Activated CD8-positive, alpha-beta memory T cell treated with anti-CD3 and anti-CD28 coated beads for 36 hours (primary cell): ENCODE data around the gene FOXP4. TPM values are rescaled to one million over a fixed set of nuclear protein-coding genes. Genes with fewer than 3 reads are reported as not detected.

Source experiments
- CTCF ChIA-PET: fragments of 350-600 bp; sonication (Branson Sonifier 250); formaldehyde crosslinking; loops from one replicate; lab custom pipeline; 2021; ENCODE audit warnings: antibody characterized with exemption; lab: Charles Lee
- POLR2A ChIA-PET: fragments of 350-600 bp; sonication (Branson Sonifier 250); formaldehyde crosslinking; loops from one replicate; lab custom pipeline; 2021; ENCODE audit warnings: antibody characterized with exemption; lab: Charles Lee
- total RNA-seq, 2 experiments: library from RNA; stranded (reverse); gene quantifications; one replicate each; pipeline ENCODE4 v1.2.3, GENCODE V29; 2021

The FOXP4 gene
- total RNA-seq, 2 experiments from 2014 or later, result 21.0 to 23.6 TPM

DNA sequence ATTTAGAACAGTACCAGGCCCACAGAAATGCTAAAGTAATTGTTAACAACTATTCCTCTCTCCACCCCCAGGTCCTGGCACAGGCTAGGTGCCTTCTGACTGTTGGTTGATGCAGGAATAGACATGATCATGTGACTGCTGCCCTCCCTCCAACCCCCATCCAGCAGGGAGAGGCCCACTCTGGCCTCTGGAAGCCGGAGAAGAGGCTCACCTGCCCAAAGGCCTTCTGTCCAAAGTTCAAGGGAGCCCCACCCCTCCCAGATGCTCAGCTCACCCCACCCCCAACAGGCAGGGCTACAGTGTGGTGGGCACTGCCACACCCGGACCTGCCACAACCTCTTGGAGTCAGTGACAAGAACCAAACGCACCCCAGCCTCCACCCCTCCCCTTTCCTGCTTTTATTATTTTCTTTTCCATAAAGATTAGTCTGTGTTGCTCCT lies 26.9 kb upstream of the FOXP4 start:
- ChIA-PET CTCF (no interaction called here), POLR2A (no interaction called here)

DNA sequence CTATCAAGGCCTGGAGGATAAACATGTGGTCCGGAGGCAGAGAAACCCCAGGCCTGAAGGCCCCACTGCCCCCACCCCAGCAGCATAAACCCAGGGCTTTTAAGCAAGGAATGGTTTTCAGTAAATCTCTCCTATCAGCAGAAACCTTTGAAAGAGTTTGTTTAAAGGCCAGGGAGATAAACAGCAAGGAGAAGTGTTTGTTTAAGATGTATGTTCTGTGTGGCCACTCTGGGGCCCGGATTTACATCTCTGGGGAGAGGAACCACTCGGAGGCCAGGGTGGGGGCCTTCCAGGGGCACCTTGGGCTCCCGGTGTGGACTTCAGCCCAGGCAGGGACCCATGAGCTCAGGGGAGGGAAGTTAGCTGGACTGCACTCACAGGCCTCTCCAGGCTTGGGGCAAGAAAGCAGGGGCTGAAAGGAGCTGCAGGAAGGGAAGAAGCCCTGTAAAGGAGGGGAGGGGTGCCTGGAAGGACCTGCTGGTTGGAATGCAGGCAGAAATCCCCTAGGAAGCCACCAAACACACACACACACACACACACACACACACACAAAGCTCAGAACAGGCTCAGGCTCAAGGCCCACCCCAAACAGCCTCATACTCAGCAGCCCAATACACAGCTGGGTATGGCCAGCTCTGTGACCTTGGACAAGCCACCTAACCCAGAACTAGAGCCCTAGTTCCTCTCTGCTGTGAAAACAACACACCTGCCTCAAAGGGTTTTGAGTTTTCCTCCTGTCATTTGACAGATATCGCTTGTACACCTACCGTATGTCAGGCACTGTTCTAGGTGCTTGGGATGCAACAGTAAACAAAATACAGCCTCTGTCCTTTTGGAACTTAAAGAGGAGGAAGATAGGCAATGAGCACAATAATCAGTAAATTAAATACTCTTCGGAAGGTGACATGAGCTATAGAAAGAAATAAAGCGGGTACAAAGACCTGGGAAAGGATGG lies 26.2 kb upstream of the FOXP4 start:
- POLR2A ChIA-PET, result no interaction called here

GRCh38 chr6:41522780-41523548 lies 23.2 kb upstream of the FOXP4 start:
- CTCF ChIA-PET, result interaction anchor here (0.6 kb wide), 1 partner anchor 147 kb away, joined by 3 read pairs; no protein-coding TSS in a partner anchor

More for the DNA sequence above, 26.2 kb upstream of the FOXP4 start:
- CTCF ChIA-PET, result interaction anchor here (1.4 kb wide), 1 partner anchor 77 kb away, joined by 3 read pairs; no protein-coding TSS in a partner anchor

GRCh38 chr6:41523915-41524633 lies 22.1 kb upstream of the FOXP4 start:
- POLR2A ChIA-PET, result no interaction called here
- CTCF ChIA-PET, result no interaction called here

More at GRCh38 chr6:41522780-41523548, 23.2 kb upstream of the FOXP4 start:
- POLR2A ChIA-PET, result no interaction called here

DNA sequence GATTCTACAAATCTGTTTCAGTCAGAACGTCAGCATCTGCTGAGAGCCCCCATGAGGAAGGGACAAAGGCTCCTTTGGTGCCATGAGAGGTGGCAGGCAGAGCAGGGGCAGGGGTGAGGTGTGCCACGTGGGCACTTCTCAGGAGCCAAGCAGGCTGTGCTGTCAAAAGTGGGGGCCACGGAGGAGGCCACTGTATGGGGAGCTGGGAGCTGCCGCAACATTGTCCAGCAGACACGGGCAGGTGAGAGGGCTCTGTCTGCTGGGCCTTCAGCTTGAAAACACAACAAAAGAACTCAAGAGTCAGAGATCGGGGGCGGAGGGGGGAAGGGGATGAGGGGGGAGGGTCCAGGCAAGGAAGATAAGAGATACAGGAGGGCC lies 21.6 kb upstream of the FOXP4 start:
- ChIA-PET POLR2A (no interaction called here), CTCF (no interaction called here)

DNA sequence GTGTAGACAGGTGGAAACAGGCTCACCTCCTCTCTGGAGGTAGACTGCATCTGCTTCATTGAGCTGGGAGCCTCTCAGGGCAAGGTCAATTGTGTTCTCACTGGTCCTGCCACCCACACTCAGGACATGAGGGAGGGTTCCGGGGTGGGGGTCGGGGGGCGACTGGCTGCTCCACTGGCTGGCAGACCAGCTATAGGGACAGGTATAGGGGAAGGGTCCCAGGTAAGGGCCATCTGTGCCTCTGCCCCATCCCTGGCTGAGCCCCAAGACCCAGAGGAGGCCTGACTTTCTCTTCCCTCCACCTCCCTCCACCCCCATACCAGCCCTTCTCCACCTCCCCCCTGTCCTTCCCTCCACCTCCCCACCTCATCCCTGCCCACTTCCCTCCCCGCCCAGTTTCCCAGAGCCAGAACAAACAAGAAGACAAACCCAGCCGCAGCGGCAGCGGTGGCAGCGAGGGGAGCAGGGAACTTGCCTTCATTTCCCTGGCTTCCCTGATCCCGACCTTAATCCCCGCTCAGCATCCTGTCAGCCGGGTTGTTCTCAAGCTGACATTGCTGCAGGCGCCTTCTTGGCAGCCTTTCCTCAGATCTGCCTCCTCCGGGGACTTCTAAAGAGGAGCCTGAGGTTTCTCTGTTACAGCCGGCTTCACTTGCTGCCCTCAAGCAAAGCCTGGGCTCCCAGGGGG lies 18.3 kb upstream of the FOXP4 start:
- ChIA-PET CTCF (no interaction called here), POLR2A (no interaction called here)

DNA sequence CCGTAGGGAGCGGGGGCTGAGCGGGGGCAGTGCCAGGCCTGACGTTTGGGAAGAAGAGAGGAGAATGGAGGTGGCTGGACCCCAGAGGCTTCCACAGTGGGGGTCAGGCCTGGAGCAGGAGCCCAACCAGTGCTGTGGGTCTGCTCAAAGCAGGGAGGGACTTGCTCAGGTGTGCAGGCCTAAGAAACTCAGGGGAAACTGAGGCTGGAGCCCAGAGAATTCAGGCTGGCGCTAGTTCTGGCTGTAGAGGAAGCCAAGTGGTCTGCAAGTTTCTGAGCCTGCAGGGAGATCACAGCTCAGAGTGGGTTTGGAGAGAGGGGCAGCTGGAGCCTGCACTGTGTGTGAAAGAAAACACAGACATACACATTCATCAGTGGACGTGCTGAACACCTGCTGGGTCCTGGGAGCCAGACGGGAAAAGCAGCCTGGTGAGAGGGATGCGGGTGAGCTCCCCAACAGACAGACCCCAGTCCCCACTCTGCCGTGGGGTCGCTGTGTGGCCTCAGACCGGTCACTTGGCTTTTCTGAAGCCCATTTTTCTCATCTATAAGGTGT lies 17.7 kb upstream of the FOXP4 start:
- CTCF ChIA-PET, result no interaction called here
- POLR2A ChIA-PET, result no interaction called here

- CTCF ChIA-PET, result interaction anchor here (0.5 kb wide), 1 partner anchor 383 kb away, joined by 4 read pairs; no protein-coding TSS in a partner anchor
- POLR2A ChIA-PET, result no interaction called here
Measured at GRCh38 chr6:41529049-41529448, 17.1 kb upstream of the FOXP4 start.

GRCh38 chr6:41529970-41530369 lies 16.2 kb upstream of the FOXP4 start:
- POLR2A ChIA-PET, result no interaction called here

GRCh38 chr6:41530476-41530875 lies 15.7 kb upstream of the FOXP4 start:
- POLR2A ChIA-PET, result no interaction called here
- CTCF ChIA-PET, result interaction anchor here (0.6 kb wide), 1 partner anchor 665 kb away, joined by 3 read pairs; no protein-coding TSS in a partner anchor

More at GRCh38 chr6:41529970-41530369, 16.2 kb upstream of the FOXP4 start:
- CTCF ChIA-PET, result no interaction called here

DNA sequence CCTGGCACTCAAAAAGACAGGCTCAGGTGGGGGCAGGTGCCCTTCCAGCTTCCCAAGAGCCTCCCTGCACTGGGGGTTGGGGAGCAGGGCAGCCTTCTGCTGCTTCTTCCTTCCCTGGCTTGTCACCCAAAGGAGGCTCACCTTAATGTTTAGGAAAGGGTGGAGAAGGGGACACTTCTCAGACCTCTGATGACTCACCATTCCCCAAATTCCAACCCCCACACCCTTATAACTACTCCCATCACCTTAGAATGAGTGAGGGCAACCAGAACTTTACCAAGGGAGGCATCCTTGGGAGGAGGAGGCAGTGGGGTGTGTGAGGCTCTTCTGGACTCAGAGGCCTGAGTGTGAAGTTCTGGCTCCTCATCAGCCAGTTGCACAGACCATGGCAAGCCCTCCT lies 15.2 kb upstream of the FOXP4 start:
- ChIA-PET POLR2A (interaction anchor here (1.6 kb wide), 1 partner anchor 13 kb away, joined by 7 read pairs; no protein-coding TSS in a partner anchor), CTCF (interaction anchor here (0.6 kb wide), 1 partner anchor 665 kb away, joined by 3 read pairs; no protein-coding TSS in a partner anchor)

- CTCF ChIA-PET, result interaction anchor here (0.6 to 1.1 kb wide), 6 partner anchors 52 to 202 kb away, joined by 3 to 5 read pairs (median 4); no protein-coding TSS in a partner anchor
- POLR2A ChIA-PET, result interaction anchor here (0.6 to 1.6 kb wide), 5 partner anchors 12 to 255 kb away, joined by 3 to 15 read pairs (median 3); partner anchors contain the start of gene TOMM6
Measured at GRCh38 chr6:41531591-41532582, 14.3 kb upstream of the FOXP4 start.

DNA sequence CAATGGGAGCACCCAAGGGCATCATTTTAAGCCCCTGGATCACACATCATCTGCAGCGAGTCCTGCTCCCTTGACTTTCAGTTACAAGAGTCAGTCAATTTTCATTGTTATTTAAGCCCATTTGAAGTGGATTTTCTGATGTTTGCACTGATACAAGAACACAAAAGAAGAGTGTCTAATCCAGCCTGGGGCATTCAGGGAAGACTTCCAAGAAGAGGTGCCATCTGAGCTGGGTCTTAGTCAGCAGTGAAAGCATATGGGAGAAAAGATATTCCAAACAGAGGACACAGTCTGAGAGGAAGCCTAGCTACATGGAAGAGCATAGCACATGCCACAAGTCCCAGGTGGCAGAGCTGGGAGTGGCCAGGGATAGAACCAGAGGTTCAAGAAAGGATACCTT lies 10.4 kb upstream of the FOXP4 start:
- CTCF ChIA-PET, result interaction anchor here (1.3 kb wide), 1 partner anchor 9 kb away, joined by 3 read pairs; no protein-coding TSS in a partner anchor
- POLR2A ChIA-PET, result no interaction called here

DNA sequence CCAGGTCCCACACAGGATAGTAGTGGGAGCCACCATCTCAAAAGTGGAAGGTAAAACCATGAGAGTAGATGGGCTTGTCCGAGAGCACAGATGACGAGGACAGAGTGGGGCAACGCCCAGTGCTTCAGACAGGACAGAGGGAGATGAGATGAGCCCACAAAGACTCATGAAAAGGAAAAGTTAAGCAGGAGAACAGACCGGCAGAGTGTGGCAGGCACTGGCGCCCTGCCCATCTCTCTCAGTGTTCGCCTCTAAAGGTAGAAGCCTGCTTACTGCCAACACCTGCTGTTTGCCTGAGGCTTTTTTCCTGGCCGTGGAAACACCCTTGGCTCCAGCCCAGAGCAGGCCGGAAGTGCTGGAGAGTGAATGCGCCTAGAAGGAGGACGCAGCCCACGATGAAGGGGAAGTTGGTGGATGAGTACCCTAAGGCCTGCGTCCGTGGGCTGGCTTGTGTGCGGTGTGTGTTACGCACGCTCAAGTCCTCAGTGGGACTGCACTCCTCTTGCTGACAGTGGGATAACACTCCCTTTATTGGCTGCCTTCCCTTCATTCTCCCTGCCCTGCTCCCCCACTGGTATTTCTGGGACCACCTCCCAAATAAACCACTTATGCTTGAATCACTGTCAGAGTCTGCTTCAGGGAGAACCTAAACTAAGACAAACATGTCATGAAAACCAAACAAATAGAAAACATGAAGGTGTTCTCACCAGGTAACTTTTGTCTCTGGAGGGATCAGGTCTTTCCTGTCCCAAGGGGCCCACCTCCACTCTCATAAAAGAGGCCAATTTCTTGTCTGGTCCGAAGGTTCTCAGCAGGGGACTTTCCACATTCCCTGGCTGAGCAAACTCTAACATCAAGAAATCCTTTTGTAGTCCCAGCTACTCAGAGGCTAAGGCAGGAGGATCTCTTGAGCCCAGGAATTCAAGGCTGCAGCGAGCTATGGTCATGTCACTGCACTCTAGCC lies 9.1 kb upstream of the FOXP4 start:
- CTCF ChIA-PET, result interaction anchor here (1.3 kb wide), 1 partner anchor 8 kb away, joined by 3 read pairs; no protein-coding TSS in a partner anchor

GRCh38 chr6:41538556-41539182 lies 7.5 kb upstream of the FOXP4 start:
- ChIA-PET POLR2A (no interaction called here), CTCF (no interaction called here)

More for the DNA sequence above, 9.1 kb upstream of the FOXP4 start:
- POLR2A ChIA-PET, result no interaction called here
